Adrenal gland (tissue), 12 donors: ENCODE results near the gene TBC1D2. TPM values are rescaled to one million over a fixed set of nuclear protein-coding genes. Genes with fewer than 3 reads are reported as not detected.
"Not testable (repeated sequence)": the region's sequence is repeated elsewhere in the genome, so short reads cannot be mapped to it uniquely, and the experiment has no call there.

Experiments
- DNase-seq, 7 donors: peaks; one replicate each; pipeline ENCODE4 v3.0.0-alpha.2; 2019 to 2020
- H3K27ac ChIP-seq, 5 donors: fragments of 200-600 bp; sonication (generic) in 4 of 5; 1 replicate in 3 of 5; 2 replicates in 2 of 5; pipeline versions ENCODE4 v1.5.1 to v1.8.0; 2016 to 2020; ENCODE audit warnings: mild to moderate bottlenecking in 1 of 5
- H3K27me3 ChIP-seq: fragments of 200-600 bp; 2 replicates; pipeline ENCODE4 v1.8.0; 2021
- H3K36me3 ChIP-seq, 2 donors: fragments of 200-600 bp; replicated peaks in 1 of 2; 1 replicate in 1 of 2; 2 replicates in 1 of 2; pipeline versions ENCODE4 v1.5.1 to v1.8.0; 2018 to 2022
- H3K4me1 ChIP-seq, 2 donors: fragments of 200-600 bp; replicated peaks in 1 of 2; 1 replicate in 1 of 2; 2 replicates in 1 of 2; pipeline versions ENCODE4 v1.5.1 to v1.8.0; 2018 to 2021
- H3K4me3 ChIP-seq, 4 donors: fragments of 200-600 bp; sonication (generic) in 3 of 4; one replicate each; pipeline ENCODE4 v1.5.1; 2016 to 2018
- H3K9me3 ChIP-seq, 3 donors: fragments of 200-600 bp; sonication (generic) in 1 of 3; replicated peaks in 1 of 3; 1 replicate in 2 of 3; 2 replicates in 1 of 3; pipeline versions ENCODE4 v1.5.1 to v1.8.0; 2016 to 2021
- CTCF ChIP-seq, 6 experiments: fragments of 450-650 bp in 4 of 6; fragments of 200-600 bp in 2 of 6; sonication (generic) in 1 of 6; IDR thresholded peaks; 1 replicate in 5 of 6; 2 replicates in 1 of 6; pipeline versions ENCODE4 v1.5.1 to v1.8.0; 2016 to 2021; ENCODE audit warnings: antibody characterized with exemption in 6 of 6, mild to moderate bottlenecking in 2 of 6, moderate library complexity in 1 of 6
- POLR2A ChIP-seq, 2 donors: fragments of 450-650 bp; IDR thresholded peaks; one replicate each; pipeline ENCODE4 v1.6.1; 2017; ENCODE audit warnings: antibody characterized with exemption in 2 of 2, mild to moderate bottlenecking in 2 of 2, moderate library complexity in 1 of 2
- WGBS, 4 donors: extraction: QIAGEN DNeasy Blood & Tissue Kit in 2 of 4; methylation state at CpG; one replicate each; pipeline versions ENCODE4 v1.1.5 to v1.1.7; 2013 to 2017; 5-methylcytosine and 5-hydroxymethylcytosine counted together
- intact Hi-C, 2 donors: fragments of 100-400 bp; cut with DNase I; formaldehyde crosslinking; loops; one replicate each; pipeline versions ENCODE4 v1.14.1 to v1.15.0; 2022 to 2023
- polyA plus RNA-seq, 3 donors: library from polyadenylated mRNA; stranded (reverse); fragments of 200-250 nt in 2 of 3; fragments of 350-450 nt in 1 of 3; fragmentation: Illumina TruSeq in 1 of 3; extraction: RNeasy Lipid Tissue Mini Kit (QIAGEN cat#74804) in 1 of 3; gene quantifications; one replicate each; pipeline ENCODE4 v1.2.3, GENCODE V29; 2013 to 2014
- total RNA-seq, 9 donors: library from RNA; depleted of rRNA in 4 of 9; stranded (reverse); fragments of >200 nt in 4 of 9; fragments of 120-200 nt in 1 of 9; fragmentation: NEBNext Ultra II Directional in 1 of 9; extraction: Animal tissue kit (Norgen Biotek cat#: 25700) in 1 of 9; gene quantifications; one replicate each; pipeline versions ENCODE4 v1.1.0 to v1.2.4, GENCODE V29; 2013 to 2023
- donor health status: healthy with polysubstance abuse.
- donor health status: Bipolar disorder and iron deficiency.
- donor health status: DM: yes; HTN: yes; CAD: no.
- donor health status: DM: no; HTN: no; CAD: no.
- donor health status: DM: no; HTN: no; CAD: no.
- donor health status: DM: yes; HTN: yes; CAD: no.

TBC1D2 gene
- total and polyA plus RNA-seq, 12 donors = 0.67 to 21.9 (median 10.8) TPM

GRCh38 chr9:98275159-98275558 is 19.7 kb upstream of the TBC1D2 start:
- TF ChIP-seq CTCF (IDR thresholded peaks at IDR 0.05) (no peak), POLR2A (IDR thresholded peaks at IDR 0.05) (no peak)
- intact Hi-C loops = no loop called here
- Histone ChIP-seq H3K27me3 (peaks cover 1% of the 10 kb centered on the region), H3K36me3 (no peaks in the 10 kb centered on the region), H3K4me3 (no peak overlapping the region), H3K27ac (no peak overlapping the region), H3K4me1 (no peaks in the 10 kb centered on the region), H3K9me3 (no peaks in the 10 kb centered on the region)
- no peak for DNase-seq
- 84 to 89% (median 87%) methylated on average over 2 of the region's 2 CpGs for WGBS, 4 donors

GRCh38 chr9:98272083-98272482 is 16.6 kb upstream of the TBC1D2 start:
- no peaks in the 10 kb centered on the region for H3K36me3 ChIP-seq
- no peak overlapping the region for H3K4me3 ChIP-seq
- no peaks in the 10 kb centered on the region for H3K27me3 ChIP-seq
- DNase-seq = no peak
- no peak overlapping the region for H3K27ac ChIP-seq
- whole genome bisulfite sequencing, 4 donors = 82 to 86% (median 84%) methylated on average over 3 of the region's 3 CpGs
- no peaks in the 10 kb centered on the region for H3K4me1 ChIP-seq
- no peak for TF ChIP-seq POLR2A (IDR thresholded peaks at IDR 0.05)
- no peak for TF ChIP-seq CTCF (IDR thresholded peaks at IDR 0.05)
- no peaks in the 10 kb centered on the region for H3K9me3 ChIP-seq
- intact Hi-C loops = no loop called here

- Histone ChIP-seq H3K4me3 (no peak overlapping the region), H3K9me3 (no peaks in the 10 kb centered on the region), H3K4me1 (no peaks in the 10 kb centered on the region), H3K27me3 (no peaks in the 10 kb centered on the region), H3K36me3 (no peaks in the 10 kb centered on the region), H3K27ac (no peak overlapping the region)
- no peak for TF ChIP-seq POLR2A (IDR thresholded peaks at IDR 0.05)
- no peak for TF ChIP-seq CTCF (IDR thresholded peaks at IDR 0.05)
- WGBS, 4 donors = 47 to 50% (median 49%) methylated on average over 3 of the region's 3 CpGs
- intact Hi-C loops = no loop called here
- no peak for DNase-seq
Observed at GRCh38 chr9:98271479-98271878, 16.0 kb upstream of the TBC1D2 start.

GRCh38 chr9:98270284-98270683 is 14.8 kb upstream of the TBC1D2 start:
- H3K36me3 ChIP-seq, H3K9me3 ChIP-seq, H3K4me1 ChIP-seq, H3K4me3 ChIP-seq, intact Hi-C loops, H3K27me3 ChIP-seq, DNase-seq, H3K27ac ChIP-seq: not testable (repeated sequence)
- WGBS, 4 donors = 71 to 87% (median 78%) methylated on average over 8 to 11 of the region's 11 CpGs

GRCh38 chr9:98269652-98270051 is 14.2 kb upstream of the TBC1D2 start:
- intact Hi-C loops = loop anchor here in 1 of 2 donors (10.0 kb wide), 1 partner anchor 195 kb away; no protein-coding TSS in a partner anchor
- 59 to 73% (median 68%) methylated on average over 10 of the region's 10 CpGs for WGBS, 4 donors

GRCh38 chr9:98267556-98267955 is 12.1 kb upstream of the TBC1D2 start:
- not testable (repeated sequence) for DNase-seq, H3K9me3 ChIP-seq, H3K27me3 ChIP-seq, H3K27ac ChIP-seq, H3K4me3 ChIP-seq, H3K4me1 ChIP-seq, H3K36me3 ChIP-seq
- 85 to 92% (median 90%) methylated on average over 8 of the region's 8 CpGs for WGBS, 4 donors
- intact Hi-C loops = loop anchor here in 1 of 2 donors (10.0 kb wide), 1 partner anchor 193 kb away; no protein-coding TSS in a partner anchor

More at GRCh38 chr9:98269652-98270051, 14.2 kb upstream of the TBC1D2 start:
- H3K36me3 ChIP-seq, H3K9me3 ChIP-seq, H3K27me3 ChIP-seq, H3K4me1 ChIP-seq, H3K27ac ChIP-seq, H3K4me3 ChIP-seq, DNase-seq: not testable (repeated sequence)
